ENCODE results near the gene PHF10. TPM values are rescaled to one million over a fixed set of nuclear protein-coding genes. Genes with fewer than 3 reads are reported as not detected.

The PHF10 gene
- total RNA-seq, 4 donors from 2014 or later = 39.4 to 74.3 (median 60.0) TPM

DNA sequence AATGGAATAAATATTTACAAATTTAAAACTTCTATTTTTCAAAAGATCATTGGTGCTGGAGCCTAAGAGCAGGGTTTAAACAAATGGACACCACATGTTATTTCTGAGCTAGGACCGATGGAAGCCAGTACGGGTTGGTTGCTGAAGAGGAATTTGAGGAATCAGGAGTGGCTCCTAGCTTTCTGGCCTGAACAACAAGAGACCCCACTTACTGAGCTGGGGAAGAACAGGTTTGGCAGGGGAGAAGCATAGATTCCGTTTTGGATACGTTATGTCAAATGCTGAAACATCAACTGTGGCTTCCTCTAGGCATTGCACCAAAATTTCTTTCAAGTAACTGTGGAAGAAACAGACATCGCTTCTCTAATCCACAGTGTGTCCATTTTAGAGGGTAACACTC, 29.2 kb downstream of the PHF10 start:
- peaks cover 0 to 6% of the 10 kb centered on the region in 2 donors for H3K4me1 ChIP-seq
- H3K4me3 ChIP-seq (replicated peaks in 1 of 3) = no peak overlapping the region
- no peaks in the 10 kb centered on the region for H3K9me3 ChIP-seq
- peak; percentile 9 to 32 for DNase-seq
- no peaks in the 10 kb centered on the region for H3K27me3 ChIP-seq
- WGBS, 2 donors = 62% methylated on average over 5 of the region's 5 CpGs
- TF ChIP-seq, protein P1, sequence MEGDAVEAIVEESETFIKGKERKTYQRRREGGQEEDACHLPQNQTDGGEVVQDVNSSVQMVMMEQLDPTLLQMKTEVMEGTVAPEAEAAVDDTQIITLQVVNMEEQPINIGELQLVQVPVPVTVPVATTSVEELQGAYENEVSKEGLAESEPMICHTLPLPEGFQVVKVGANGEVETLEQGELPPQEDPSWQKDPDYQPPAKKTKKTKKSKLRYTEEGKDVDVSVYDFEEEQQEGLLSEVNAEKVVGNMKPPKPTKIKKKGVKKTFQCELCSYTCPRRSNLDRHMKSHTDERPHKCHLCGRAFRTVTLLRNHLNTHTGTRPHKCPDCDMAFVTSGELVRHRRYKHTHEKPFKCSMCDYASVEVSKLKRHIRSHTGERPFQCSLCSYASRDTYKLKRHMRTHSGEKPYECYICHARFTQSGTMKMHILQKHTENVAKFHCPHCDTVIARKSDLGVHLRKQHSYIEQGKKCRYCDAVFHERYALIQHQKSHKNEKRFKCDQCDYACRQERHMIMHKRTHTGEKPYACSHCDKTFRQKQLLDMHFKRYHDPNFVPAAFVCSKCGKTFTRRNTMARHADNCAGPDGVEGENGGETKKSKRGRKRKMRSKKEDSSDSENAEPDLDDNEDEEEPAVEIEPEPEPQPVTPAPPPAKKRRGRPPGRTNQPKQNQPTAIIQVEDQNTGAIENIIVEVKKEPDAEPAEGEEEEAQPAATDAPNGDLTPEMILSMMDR (IDR thresholded peaks at IDR 0.05) = no peak
- no peak for TF ChIP-seq POLR2A (IDR thresholded peaks at IDR 0.05)
- peak overlapping the region in 1 of 3 donors; percentile 9 for H3K27ac ChIP-seq
- no peaks in the 10 kb centered on the region for H3K36me3 ChIP-seq
- intact Hi-C loops (cut with DNase I) = no loop called here

GRCh38 chr6:169692516-169692915, 31.8 kb downstream of the PHF10 start:
- intact Hi-C loops (cut with DNase I) = no loop called here
- Histone ChIP-seq H3K27ac (no peak overlapping the region), H3K4me3 (replicated peaks in 1 of 3) (no peak overlapping the region), H3K36me3 (no peaks in the 10 kb centered on the region), H3K4me1 (peaks cover 0 to 3% of the 10 kb centered on the region in 2 donors), H3K9me3 (no peaks in the 10 kb centered on the region), H3K27me3 (no peaks in the 10 kb centered on the region)
- 97 to 100% methylated on average over 3 of the region's 3 CpGs for WGBS, 2 donors
- DNase-seq = no peak
- no peak for TF ChIP-seq POLR2A (IDR thresholded peaks at IDR 0.05)
- TF ChIP-seq, protein P1 (IDR thresholded peaks at IDR 0.05) = no peak

GRCh38 chr6:169691260-169691659, 33.0 kb downstream of the PHF10 start:
- H3K9me3 ChIP-seq = no peaks in the 10 kb centered on the region
- WGBS, 2 donors = 97 to 98% methylated on average over 2 of the region's 2 CpGs
- H3K4me3 ChIP-seq (replicated peaks in 1 of 3) = no peak overlapping the region
- no peaks in the 10 kb centered on the region for H3K36me3 ChIP-seq
- no peaks in the 10 kb centered on the region for H3K27me3 ChIP-seq
- TF ChIP-seq, protein P1 (IDR thresholded peaks at IDR 0.05) = no peak
- TF ChIP-seq POLR2A (IDR thresholded peaks at IDR 0.05) = no peak
- peaks cover 0 to 3% of the 10 kb centered on the region in 2 donors for H3K4me1 ChIP-seq
- no peak for DNase-seq
- H3K27ac ChIP-seq = no peak overlapping the region
- intact Hi-C loops (cut with DNase I) = no loop called here

- intact Hi-C loops (cut with DNase I) = no loop called here
- Histone ChIP-seq H3K4me3 (replicated peaks in 1 of 3) (no peak overlapping the region), H3K9me3 (no peaks in the 10 kb centered on the region), H3K27ac (no peak overlapping the region), H3K36me3 (no peaks in the 10 kb centered on the region), H3K27me3 (no peaks in the 10 kb centered on the region), H3K4me1 (no peaks in the 10 kb centered on the region)
- TF ChIP-seq POLR2A (IDR thresholded peaks at IDR 0.05) = no peak
- TF ChIP-seq, protein P1 (IDR thresholded peaks at IDR 0.05) = no peak
- 97% methylated on average over 6 of the region's 6 CpGs for WGBS, 2 donors
- DNase-seq = no peak
Measured at GRCh38 chr6:169689287-169689686, 35.0 kb downstream of the PHF10 start.

GRCh38 chr6:169685860-169686259, 38.4 kb downstream of the PHF10 start:
- TF ChIP-seq POLR2A (IDR thresholded peaks at IDR 0.05) = no peak
- TF ChIP-seq, protein P1 (IDR thresholded peaks at IDR 0.05) = no peak
- DNase-seq = no peak
- no peak overlapping the region for H3K4me3 ChIP-seq (replicated peaks in 1 of 3)
- 95 to 96% methylated on average over 2 of the region's 2 CpGs for WGBS, 2 donors
- H3K27me3 ChIP-seq = no peaks in the 10 kb centered on the region
- H3K36me3 ChIP-seq = no peaks in the 10 kb centered on the region
- intact Hi-C loops (cut with DNase I) = no loop called here
- no peaks in the 10 kb centered on the region for H3K9me3 ChIP-seq
- no peaks in the 10 kb centered on the region for H3K4me1 ChIP-seq
- no peak overlapping the region for H3K27ac ChIP-seq
